HL-60 (cell line): ENCODE results near the gene TMEM255B.

ENCODE experiments used
- POLR2AphosphoS5 ChIP-seq: IDR thresholded peaks from 2 replicates; pipeline ENCODE4 v1.6.1; 2012; ENCODE audit warnings: low read depth
- TF ChIP-seq, protein P1 (sequence below): IDR thresholded peaks from one replicate; pipeline ENCODE4 v1.5.1; 2011; ENCODE audit warnings: low read length, control low read depth, inconsistent platforms; ENCODE audit not compliant: insufficient read depth

DNA sequence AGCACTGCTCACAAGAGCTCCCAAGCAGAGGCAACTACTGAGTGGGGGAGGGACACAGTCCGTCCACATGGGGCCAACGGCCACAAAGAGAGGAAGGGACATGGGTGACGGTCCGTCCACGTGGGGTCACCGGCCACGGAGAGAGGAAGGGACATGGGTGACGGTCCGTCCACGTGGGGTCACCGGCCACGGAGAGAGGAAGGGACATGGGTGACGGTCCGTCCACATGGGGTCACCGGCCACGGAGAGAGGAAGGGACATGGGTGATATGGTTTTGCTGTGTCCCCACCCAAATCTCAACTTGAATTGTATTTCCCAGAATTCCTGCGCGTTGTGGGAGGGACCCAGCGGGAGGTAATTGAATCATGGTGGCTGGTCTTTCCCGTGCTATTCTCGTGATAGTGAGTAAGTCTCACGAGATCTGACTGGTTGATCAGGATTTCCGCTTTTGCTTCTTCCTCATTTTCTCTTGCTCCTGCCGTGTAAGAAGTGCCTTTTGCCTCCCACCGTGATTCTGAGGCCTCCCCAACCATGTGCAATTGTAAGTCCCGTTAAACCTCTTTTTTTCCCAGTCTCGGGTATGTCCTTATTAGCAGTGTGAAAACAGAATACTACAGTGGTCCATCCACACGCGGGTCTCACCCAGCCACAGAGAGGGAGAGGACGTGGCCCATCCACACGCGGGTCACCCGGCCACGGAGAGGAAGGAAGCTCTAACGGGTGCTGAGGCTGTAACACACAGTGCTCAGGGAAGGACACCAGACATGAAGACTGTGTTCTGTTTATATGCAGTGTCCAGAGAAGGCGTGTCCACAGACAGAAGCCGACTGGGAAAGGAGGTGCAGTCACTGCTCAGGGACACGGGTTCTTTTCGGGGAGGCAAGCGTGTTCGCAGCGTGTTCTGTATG lies 56.4 kb downstream of the TMEM255B start:
- TF ChIP-seq, protein P1, sequence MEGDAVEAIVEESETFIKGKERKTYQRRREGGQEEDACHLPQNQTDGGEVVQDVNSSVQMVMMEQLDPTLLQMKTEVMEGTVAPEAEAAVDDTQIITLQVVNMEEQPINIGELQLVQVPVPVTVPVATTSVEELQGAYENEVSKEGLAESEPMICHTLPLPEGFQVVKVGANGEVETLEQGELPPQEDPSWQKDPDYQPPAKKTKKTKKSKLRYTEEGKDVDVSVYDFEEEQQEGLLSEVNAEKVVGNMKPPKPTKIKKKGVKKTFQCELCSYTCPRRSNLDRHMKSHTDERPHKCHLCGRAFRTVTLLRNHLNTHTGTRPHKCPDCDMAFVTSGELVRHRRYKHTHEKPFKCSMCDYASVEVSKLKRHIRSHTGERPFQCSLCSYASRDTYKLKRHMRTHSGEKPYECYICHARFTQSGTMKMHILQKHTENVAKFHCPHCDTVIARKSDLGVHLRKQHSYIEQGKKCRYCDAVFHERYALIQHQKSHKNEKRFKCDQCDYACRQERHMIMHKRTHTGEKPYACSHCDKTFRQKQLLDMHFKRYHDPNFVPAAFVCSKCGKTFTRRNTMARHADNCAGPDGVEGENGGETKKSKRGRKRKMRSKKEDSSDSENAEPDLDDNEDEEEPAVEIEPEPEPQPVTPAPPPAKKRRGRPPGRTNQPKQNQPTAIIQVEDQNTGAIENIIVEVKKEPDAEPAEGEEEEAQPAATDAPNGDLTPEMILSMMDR: no peak
- TF ChIP-seq POLR2AphosphoS5: peak; percentile 89
